Left cardiac atrium (tissue), 4 donors: ENCODE measurements around the gene HPGD. TPM values are rescaled to one million over a fixed set of nuclear protein-coding genes. Genes with fewer than 3 reads are reported as not detected.
"Not testable (repeated sequence)": the region's sequence is repeated elsewhere in the genome, so short reads cannot be mapped to it uniquely, and the experiment has no call there.

ENCODE experiments used
- ATAC-seq, 2 donors: fragments of 200-7000 bp; cut with Tn5 transposase; one replicate each; pipeline ENCODE4 v1.9.1; 2020; ENCODE audit warnings: mild to moderate bottlenecking in 2 of 2, moderate library complexity in 2 of 2
- DNase-seq: peaks from one replicate; pipeline ENCODE4 v3.0.0-alpha.2; 2020
- intact Hi-C, 2 donors: fragments of 100-400 bp; cut with DNase I; formaldehyde crosslinking; loops; one replicate each; pipeline versions ENCODE4 v1.14.1 to v1.15.1; 2022 to 2023
- total RNA-seq, 2 donors: library from RNA; stranded (reverse); fragmentation: NEBNext Ultra II Directional; extraction: Animal tissue kit (Norgen Biotek cat#: 25700); gene quantifications; one replicate each; pipeline ENCODE4 v1.2.1, GENCODE V29; 2021
- donor health status: DM: no; HTN: yes; CAD: no.
- donor health status: DM: no; HTN: yes; CAD: no; lungs with severe emphysema.
- donor health status: DM: yes; HTN: yes; CAD: no.
- donor health status: Dilated cardiomyopathy.

HPGD gene
- total RNA-seq, 2 donors from 2014 or later = 2.3 to 2.7 TPM

GRCh38 chr4:174488368-174488767 lies 33.9 kb downstream of the HPGD start:
- intact Hi-C loops, ATAC-seq, DNase-seq: not testable (repeated sequence)

- ATAC-seq (no peak), DNase-seq (no peak)
- intact Hi-C loops = no loop called here
Measured at GRCh38 chr4:174485025-174485424, 37.3 kb downstream of the HPGD start.

GRCh38 chr4:174483792-174484191 lies 38.5 kb downstream of the HPGD start:
- intact Hi-C loops = no loop called here
- ATAC-seq (no peak), DNase-seq (no peak)

GRCh38 chr4:174479140-174479539 lies 43.1 kb downstream of the HPGD start:
- DNase-seq = no peak
- intact Hi-C loops = no loop called here
- ATAC-seq = no peak

- no peak for ATAC-seq
- intact Hi-C loops = no loop called here
Measured at GRCh38 chr4:174475528-174475927, 46.8 kb downstream of the HPGD start.

GRCh38 chr4:174474457-174475075 lies 47.7 kb downstream of the HPGD start:
- ATAC-seq (no peak), DNase-seq (no peak)
- intact Hi-C loops = no loop called here

More at GRCh38 chr4:174475528-174475927, 46.8 kb downstream of the HPGD start:
- no peak for DNase-seq

- intact Hi-C loops = no loop called here
- DNase-seq (no peak), ATAC-seq (no peak)
Measured at GRCh38 chr4:174467107-174467506, 55.2 kb downstream of the HPGD start.

- intact Hi-C loops = no loop called here
- ATAC-seq (no peak), DNase-seq (no peak)
Measured at GRCh38 chr4:174464949-174465348, 57.3 kb downstream of the HPGD start.

GRCh38 chr4:174461466-174462106 lies 60.7 kb downstream of the HPGD start:
- ATAC-seq = no peak
- DNase-seq = no peak
- intact Hi-C loops = no loop called here

GRCh38 chr4:174460684-174461083 lies 61.6 kb downstream of the HPGD start:
- intact Hi-C loops = no loop called here
- ATAC-seq = no peak

GRCh38 chr4:174457468-174457867 lies 64.8 kb downstream of the HPGD start:
- DNase-seq = no peak
- no peak for ATAC-seq
- intact Hi-C loops = no loop called here

More at GRCh38 chr4:174460684-174461083, 61.6 kb downstream of the HPGD start:
- DNase-seq = no peak

GRCh38 chr4:174454815-174455473 lies 67.3 kb downstream of the HPGD start:
- intact Hi-C loops = no loop called here
- no peak for DNase-seq
- ATAC-seq = no peak

- intact Hi-C loops = no loop called here
- ATAC-seq (no peak), DNase-seq (no peak)
Measured at GRCh38 chr4:174451718-174452296, 70.5 kb downstream of the HPGD start.

GRCh38 chr4:174450786-174451125 lies 71.5 kb downstream of the HPGD start:
- ATAC-seq (no peak), DNase-seq (no peak)
- intact Hi-C loops = no loop called here

GRCh38 chr4:174449944-174450785 lies 72.1 kb downstream of the HPGD start:
- DNase-seq = no peak
- no peak for ATAC-seq
- intact Hi-C loops = no loop called here

- DNase-seq (no peak), ATAC-seq (no peak)
- intact Hi-C loops = no loop called here
Measured at GRCh38 chr4:174449152-174449551, 73.1 kb downstream of the HPGD start.

GRCh38 chr4:174444390-174444789 lies 77.9 kb downstream of the HPGD start:
- no peak for ATAC-seq
- intact Hi-C loops = no loop called here
- no peak for DNase-seq
